ENCODE measurements around the gene ZNF319.

ZNF319 gene

GRCh38 chr16:57999971-58000705, at the start of gene ZNF319:
ZNF319 (minus strand) TSS chr16:58000672; CDS start chr16:57998265, 2,407 bp downstream.
- no peak for DNase-seq (ENCODE audit: low read depth in 2 of 2)

- DNase-seq (ENCODE audit: low read depth in 2 of 2) = no peak
Observed at GRCh38 chr16:58049232-58050185, 49.0 kb upstream of the ZNF319 start.

GRCh38 chr16:58048494-58049231, 48.2 kb upstream of the ZNF319 start:
- DNase-seq (ENCODE audit: low read depth in 2 of 2) = no peak

- no peak for DNase-seq (ENCODE audit: low read depth in 2 of 2)
Observed at GRCh38 chr16:58047557-58048348, 47.3 kb upstream of the ZNF319 start.

- DNase-seq (ENCODE audit: low read depth in 2 of 2) = no peak
Observed at GRCh38 chr16:58046936-58047335, 46.5 kb upstream of the ZNF319 start.

GRCh38 chr16:58046054-58046881, 45.8 kb upstream of the ZNF319 start:
- DNase-seq (ENCODE audit: low read depth in 2 of 2) = no peak

GRCh38 chr16:58045096-58045495, 44.6 kb upstream of the ZNF319 start:
- no peak for DNase-seq (ENCODE audit: low read depth in 2 of 2)

GRCh38 chr16:58044266-58045019, 44.0 kb upstream of the ZNF319 start:
- DNase-seq (ENCODE audit: low read depth in 2 of 2) = no peak

- DNase-seq (ENCODE audit: low read depth in 2 of 2) = no peak
Observed at GRCh38 chr16:58043571-58044155, 43.2 kb upstream of the ZNF319 start.

- no peak for DNase-seq (ENCODE audit: low read depth in 2 of 2)
Observed at GRCh38 chr16:58042886-58043515, 42.5 kb upstream of the ZNF319 start.

- no peak for DNase-seq (ENCODE audit: low read depth in 2 of 2)
Observed at GRCh38 chr16:58042001-58042885, 41.8 kb upstream of the ZNF319 start.

- DNase-seq (ENCODE audit: low read depth in 2 of 2) = no peak
Observed at GRCh38 chr16:58041628-58041955, 41.1 kb upstream of the ZNF319 start.

GRCh38 chr16:58040945-58041627, 40.6 kb upstream of the ZNF319 start:
- no peak for DNase-seq (ENCODE audit: low read depth in 2 of 2)

- DNase-seq (ENCODE audit: low read depth in 2 of 2) = no peak
Observed at GRCh38 chr16:58040496-58040846, 40.0 kb upstream of the ZNF319 start.

- no peak for DNase-seq (ENCODE audit: low read depth in 2 of 2)
Observed at GRCh38 chr16:58039829-58040495, 39.5 kb upstream of the ZNF319 start.

- DNase-seq (ENCODE audit: low read depth in 2 of 2) = no peak
Observed at GRCh38 chr16:58038219-58038641, 37.8 kb upstream of the ZNF319 start.

All from stimulated activated CD8-positive, alpha-beta memory T cell treated with anti-CD3 and anti-CD28 coated beads, Interleukin-7, amount 100 ng/mL, for 4 hours (primary cell).